Kidney tubule cell (primary cell): ENCODE data around the gene ASTN1.

Experiments
- DNase-seq: peaks from one replicate; pipeline ENCODE4 v3.0.0-alpha.2; 2018; ENCODE audit warnings: low spot score

ASTN1 gene

DNA sequence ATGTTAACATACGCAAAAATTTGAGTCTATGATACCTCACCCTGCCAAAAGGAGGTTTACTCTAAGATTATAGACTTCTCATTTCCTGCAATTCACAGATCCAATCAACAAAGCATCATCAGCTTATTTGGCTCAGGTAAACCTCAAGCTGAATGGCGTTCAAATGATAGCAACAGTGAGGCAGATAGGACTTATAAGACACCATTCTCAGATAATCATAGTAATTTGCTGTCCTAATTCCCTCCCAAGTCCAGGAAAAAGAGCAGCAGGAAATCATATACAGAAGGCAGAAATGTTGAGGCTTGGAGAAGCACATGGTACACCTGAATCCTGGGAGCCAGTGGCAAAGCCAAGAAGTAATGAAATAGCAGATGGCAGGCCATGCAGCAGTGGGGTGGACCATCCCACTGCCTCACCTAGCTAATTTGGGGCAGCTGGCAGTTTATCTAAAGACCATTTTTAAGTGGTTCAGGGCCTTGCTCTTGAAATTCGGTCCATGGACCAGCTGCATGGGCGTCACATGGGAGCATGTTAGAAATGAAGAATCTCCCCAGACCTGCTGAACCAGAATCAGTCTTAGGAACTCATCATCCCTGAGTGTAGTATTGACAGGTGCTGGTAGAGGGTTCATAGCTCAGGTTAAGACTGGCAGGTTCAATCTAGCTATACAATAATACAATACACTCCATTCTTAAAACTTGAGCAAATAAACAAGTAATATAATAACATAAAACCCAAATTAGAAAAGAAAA lies 57.7 kb downstream of the ASTN1 start:
- no peak for DNase-seq

GRCh38 chr1:177106196-177106595 lies 58.3 kb downstream of the ASTN1 start:
- no peak for DNase-seq

- no peak for DNase-seq
Measured at GRCh38 chr1:177103005-177103852, 61.3 kb downstream of the ASTN1 start.

- DNase-seq = no peak
Measured at GRCh38 chr1:177092001-177092400, 72.5 kb downstream of the ASTN1 start.

DNA sequence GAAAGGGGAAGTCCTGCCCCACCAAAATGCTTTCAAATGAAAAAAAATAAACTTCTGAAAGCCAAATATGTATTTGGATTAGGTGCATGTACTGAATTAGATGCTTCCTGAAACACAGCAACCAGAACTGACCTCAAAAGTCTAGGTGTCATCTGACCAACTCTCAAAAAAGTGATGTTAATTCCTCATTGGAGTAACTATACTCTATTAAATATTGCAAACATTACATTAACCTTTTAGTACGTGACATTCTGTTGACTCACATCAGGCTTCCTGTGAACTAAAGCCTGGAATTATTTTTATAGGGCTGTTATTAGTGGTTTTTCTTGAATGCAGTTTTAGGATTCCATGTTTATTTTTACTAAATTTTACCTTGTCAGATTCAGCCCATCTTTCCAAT lies 73.5 kb downstream of the ASTN1 start:
- peak; percentile 3 for DNase-seq

DNA sequence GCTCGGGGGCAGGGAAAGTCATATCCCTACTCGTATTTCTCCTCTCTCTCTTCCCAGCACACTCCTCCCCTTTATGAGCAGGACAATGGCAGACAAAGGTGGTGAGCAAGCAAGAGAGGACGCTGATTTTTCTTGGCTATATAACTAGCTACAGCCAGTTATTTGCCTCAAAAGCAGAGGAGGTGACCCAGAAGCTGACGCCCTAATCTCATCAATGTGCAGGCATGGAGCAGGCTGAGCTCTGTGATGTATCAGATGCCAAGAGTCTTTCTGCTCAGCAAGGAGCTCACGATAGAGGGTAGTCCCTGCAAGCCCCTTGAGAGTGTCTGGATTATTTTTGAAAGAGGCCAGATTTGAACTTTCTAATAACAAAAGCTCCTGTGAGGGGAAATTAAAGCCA lies 75.5 kb downstream of the ASTN1 start:
- DNase-seq = no peak

- DNase-seq = peak; percentile 67
Measured at GRCh38 chr1:177082855-177083693, 81.4 kb downstream of the ASTN1 start.

GRCh38 chr1:177080564-177080963 lies 83.9 kb downstream of the ASTN1 start:
- no peak for DNase-seq

DNA sequence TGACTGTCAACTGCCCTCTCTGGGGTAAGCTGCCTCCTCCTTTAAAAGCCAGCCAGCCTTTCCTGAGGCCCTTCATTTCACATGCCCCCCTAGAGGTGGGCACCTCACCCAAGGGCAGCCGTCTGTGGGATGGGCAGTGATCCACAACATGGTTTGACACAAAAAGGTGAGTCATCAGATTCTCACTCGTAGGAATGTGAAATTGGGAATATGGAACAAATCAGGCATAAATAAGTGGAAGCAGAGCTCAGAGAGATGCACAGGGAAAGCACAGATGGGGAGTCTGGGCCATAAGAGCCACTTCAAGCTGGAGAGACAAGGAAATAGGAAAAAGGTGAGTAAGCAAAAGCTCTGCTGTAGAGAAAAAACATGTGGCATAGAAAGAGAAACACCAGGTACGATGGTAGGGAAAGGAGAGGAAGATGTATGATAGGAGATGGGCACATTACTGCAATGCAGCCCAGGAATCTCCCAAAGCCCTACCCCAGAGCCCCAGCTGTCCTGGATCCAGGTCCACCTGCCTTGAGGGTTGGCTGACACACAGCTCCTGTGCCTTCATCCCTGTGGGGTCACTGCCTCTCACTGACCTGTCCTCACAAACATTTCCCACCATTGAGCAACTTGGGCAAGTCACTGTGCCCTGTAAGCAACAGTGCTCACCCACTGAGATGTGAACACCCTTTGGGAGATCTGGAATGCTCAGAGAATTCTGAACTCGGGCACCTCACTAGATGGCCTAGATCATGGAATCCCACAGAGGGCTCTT lies 86.6 kb downstream of the ASTN1 start:
- DNase-seq = peak; percentile 93

DNA sequence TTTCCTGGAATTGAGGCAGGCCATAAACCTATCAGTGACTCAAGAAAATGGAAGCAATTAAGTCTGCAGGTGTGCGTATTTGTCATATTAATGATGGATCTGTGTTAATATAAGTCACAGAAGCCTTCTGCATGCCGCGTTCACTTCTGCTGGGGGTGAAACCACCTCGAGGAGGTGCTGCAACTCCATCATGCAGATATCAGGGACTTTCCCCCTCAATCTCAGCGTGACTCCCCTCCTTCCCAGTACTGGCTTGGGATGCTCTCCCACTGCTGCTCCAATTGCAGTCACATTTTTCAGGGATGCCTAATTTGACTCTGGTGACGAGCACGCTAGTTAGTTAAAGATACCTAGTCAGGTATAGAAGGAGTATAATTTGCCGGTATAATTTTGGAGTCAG lies 87.5 kb downstream of the ASTN1 start:
- DNase-seq = peak; percentile 5

DNA sequence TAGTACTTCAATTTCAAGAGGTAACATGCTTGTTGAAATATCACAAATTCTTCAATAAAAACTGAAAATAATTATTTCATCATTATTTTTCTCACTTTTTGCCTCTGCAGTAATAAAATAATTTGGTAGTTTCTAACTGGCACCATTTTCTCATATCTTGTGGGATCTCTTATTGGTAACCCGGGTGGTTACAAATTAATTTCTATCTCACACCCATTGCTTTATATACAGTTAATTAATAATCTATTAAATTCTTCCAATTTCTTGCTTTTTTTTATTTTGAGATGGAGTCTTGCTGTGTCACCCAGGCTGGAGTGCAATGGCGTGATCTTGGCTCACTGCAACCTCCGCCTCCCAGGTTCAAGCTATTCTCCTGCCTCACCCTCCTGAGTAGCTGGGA lies 89.7 kb downstream of the ASTN1 start:
- DNase-seq = peak; percentile 44

DNA sequence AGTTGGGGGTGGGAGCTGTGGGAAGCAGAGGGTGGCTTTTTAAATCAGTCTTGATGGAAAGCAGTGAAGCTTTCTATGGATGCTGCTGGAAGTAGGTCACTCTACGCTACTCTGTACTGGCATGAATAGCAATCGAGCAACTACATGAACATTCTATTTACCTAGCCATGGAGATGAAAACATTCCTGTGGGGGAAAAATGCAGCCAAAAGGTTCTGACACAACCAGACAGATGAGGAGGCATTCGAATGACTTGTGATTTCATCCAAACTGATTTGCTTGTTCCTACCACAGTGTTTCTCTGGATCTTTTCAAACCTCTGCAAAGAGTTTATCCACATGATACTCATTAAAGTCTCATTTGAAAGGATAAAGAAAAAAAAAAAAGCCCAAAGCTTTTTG lies 95.0 kb downstream of the ASTN1 start:
- DNase-seq = peak; percentile 10

GRCh38 chr1:177067752-177068410 lies 96.6 kb downstream of the ASTN1 start:
- DNase-seq = no peak

DNA sequence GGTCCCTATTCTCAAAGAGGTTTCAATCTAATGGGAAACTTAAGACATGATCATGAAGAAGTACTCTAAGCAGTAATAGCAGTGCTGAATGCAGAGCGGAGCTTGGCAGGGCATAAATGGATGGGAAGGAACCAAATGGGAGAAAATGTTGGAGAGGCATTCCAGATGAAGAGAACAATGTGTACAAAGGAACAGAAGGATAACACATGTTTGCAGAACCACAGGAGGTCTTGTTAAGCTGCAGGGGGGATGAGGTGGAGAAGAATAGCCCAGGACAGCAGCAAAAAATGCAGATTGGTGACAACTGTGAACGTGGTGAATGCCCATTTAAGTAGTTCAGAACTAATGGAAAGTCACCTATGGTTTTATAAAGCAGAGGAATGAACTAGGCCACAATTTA lies 99.1 kb downstream of the ASTN1 start:
- no peak for DNase-seq

GRCh38 chr1:177063648-177064047 lies 100.9 kb downstream of the ASTN1 start:
- DNase-seq = no peak

- no peak for DNase-seq
Measured at GRCh38 chr1:177054542-177054941, 110.0 kb downstream of the ASTN1 start.

- DNase-seq = no peak
Measured at GRCh38 chr1:177053648-177054047, 110.9 kb downstream of the ASTN1 start.

GRCh38 chr1:177048314-177049069 lies 116.0 kb downstream of the ASTN1 start:
- DNase-seq = no peak

GRCh38 chr1:177045151-177045550 lies 119.4 kb downstream of the ASTN1 start:
- DNase-seq = no peak

- no peak for DNase-seq
Measured at GRCh38 chr1:177044390-177044789, 120.1 kb downstream of the ASTN1 start.
